T-cell (primary cell): ENCODE measurements around the gene GANAB. TPM values are rescaled to one million over a fixed set of nuclear protein-coding genes. Genes with fewer than 3 reads are reported as not detected.

Experiments used
- ATAC-seq, 4 experiments: fragments of 200-7000 bp in 3 of 4; fragments of 150-1000 bp in 1 of 4; cut with Tn5 transposase; replicated peaks in 1 of 4; 1 replicate in 3 of 4; 2 replicates in 1 of 4; pipeline ENCODE4 v1.10.0; 2021; ENCODE audit warnings: moderate library complexity in 3 of 4, mild to moderate bottlenecking in 2 of 4, moderate number of reproducible peaks in 1 of 4
- CTCF ChIA-PET, 2 donors: fragments of 300-600 bp; sonication (Branson Sonifier 250); formaldehyde crosslinking; loops; one replicate each; lab custom pipeline; 2022; ENCODE audit warnings: antibody characterized with exemption in 2 of 2; lab: Charles Lee
- POLR2A ChIA-PET, 2 donors: fragments of 300-600 bp; sonication (Branson Sonifier 250); formaldehyde crosslinking; loops; one replicate each; lab custom pipeline; 2022; ENCODE audit warnings: antibody characterized with exemption in 2 of 2; lab: Charles Lee
- DNase-seq, 35 experiments: peaks; one replicate each; pipeline versions ENCODE4 v3.0.0 to v3.0.0-alpha.2; 2013 to 2023
- H3K27ac ChIP-seq: one replicate; pipeline ENCODE4 v1.5.1; 2013; ENCODE audit warnings: low read length
- H3K27me3 ChIP-seq, 2 experiments: replicated peaks in 1 of 2; 1 replicate in 1 of 2; 2 replicates in 1 of 2; pipeline versions ENCODE4 v1.6.1 to v1.7.0; 2013; ENCODE audit warnings: low read length in 1 of 2, mixed read lengths in 1 of 2; ENCODE audit not compliant: control insufficient read depth in 2 of 2, insufficient read depth in 2 of 2; ENCODE audit errors: extremely low read depth in 1 of 2
- H3K36me3 ChIP-seq, 2 donors: 1 replicate in 1 of 2; 2 replicates in 1 of 2; pipeline versions ENCODE4 v1.6.1 to v1.7.0; 2013; ENCODE audit warnings: low read length in 1 of 2; ENCODE audit not compliant: control insufficient read depth in 2 of 2, insufficient read depth in 1 of 2; ENCODE audit errors: extremely low read depth in 1 of 2
- H3K4me1 ChIP-seq, 2 experiments: 1 replicate in 1 of 2; 2 replicates in 1 of 2; pipeline versions ENCODE4 v1.6.1 to v1.7.0; 2013; ENCODE audit warnings: low read length in 2 of 2, mixed read lengths in 1 of 2; ENCODE audit not compliant: insufficient read depth in 2 of 2, control insufficient read depth in 1 of 2; ENCODE audit errors: extremely low read depth in 1 of 2
- H3K4me3 ChIP-seq, 2 donors: 1 replicate in 1 of 2; 2 replicates in 1 of 2; pipeline versions ENCODE4 v1.5.1 to v1.7.0; 2013; ENCODE audit warnings: mild to moderate bottlenecking in 2 of 2, low read length in 1 of 2, moderate library complexity in 1 of 2; ENCODE audit not compliant: control insufficient read depth in 1 of 2; ENCODE audit errors: extremely low read depth in 1 of 2
- H3K9me3 ChIP-seq: 2 replicates; pipeline ENCODE4 v1.7.0; 2013
- H3K27ac Mint-ChIP-seq, 2 donors: one replicate each; pipeline ENCODE4 v1.8.0; 2020 to 2021; ENCODE audit warnings: mild to moderate bottlenecking in 2 of 2, mixed read lengths in 2 of 2
- H3K27me3 Mint-ChIP-seq, 2 donors: one replicate each; pipeline ENCODE4 v1.8.0; 2021 to 2022; ENCODE audit warnings: mixed read lengths in 2 of 2
- H3K36me3 Mint-ChIP-seq: one replicate; pipeline ENCODE4 v1.8.0; 2021; ENCODE audit warnings: mixed read lengths
- H3K4me1 Mint-ChIP-seq, 3 donors: one replicate each; pipeline ENCODE4 v1.8.0; 2020 to 2022; ENCODE audit warnings: mixed read lengths in 3 of 3, mild to moderate bottlenecking in 1 of 3
- H3K4me3 Mint-ChIP-seq, 3 donors: one replicate each; pipeline ENCODE4 v1.8.0; 2020 to 2022; ENCODE audit warnings: mild to moderate bottlenecking in 3 of 3, mixed read lengths in 3 of 3, moderate library complexity in 3 of 3
- H3K9me3 Mint-ChIP-seq, 3 donors: one replicate each; pipeline ENCODE4 v1.8.0; 2020 to 2022; ENCODE audit warnings: mixed read lengths in 3 of 3
- WGBS: methylation state at CpG from one replicate; pipeline ENCODE4 v1.1.5; 2013; ENCODE audit warnings: missing lambda C conversion rate; ENCODE audit not compliant: insufficient coverage; 5-methylcytosine and 5-hydroxymethylcytosine counted together
- total RNA-seq, 35 experiments: library from RNA in 6 of 35; stranded (reverse) in 6 of 35; fragments of 120-200 nt in 1 of 35; gene quantifications; one replicate each; pipeline versions ENCODE4 v1.2.1 to v1.2.4 and lab custom pipeline; 2013 to 2026

Gene GANAB
- total RNA-seq, 5 donors from 2014 or later (not counting 1 experiment from before 2014, with no cell fraction given), result 216 to 278 (median 257) TPM

- Mint-ChIP-seq H3K27me3 (no peaks in the 10 kb centered on the region), H3K27ac (peak overlapping the region; percentile 95 to 100), H3K36me3 (peaks cover 54% of the 10 kb centered on the region), H3K4me3 (peak overlapping the region; percentile 86 to 97 (median 92)), H3K9me3 (no peaks in the 10 kb centered on the region), H3K4me1 (peaks cover 57 to 58% (median 58%) of the 10 kb centered on the region in 3 donors)
- Histone ChIP-seq H3K27me3 (no peaks in the 10 kb centered on the region), H3K27ac (peak overlapping the region; percentile 85), H3K4me1 (peaks cover 14 to 58% of the 10 kb centered on the region in 2 experiments), H3K36me3 (peaks cover 9 to 56% of the 10 kb centered on the region in 2 donors), H3K4me3 (peak overlapping the region; percentile 95 to 98), H3K9me3 (no peaks in the 10 kb centered on the region)
- 0% methylated on average over 18 of the region's 26 CpGs for WGBS
- CTCF ChIA-PET, result interaction anchor here (0.5 to 2.5 kb wide), 5 partner anchors 9 to 1237 kb away, joined by 4 to 10 read pairs (median 7); partner anchors contain the start of genes C11orf98 (in 1 of the 2), CSKMT (in 1 of the 2) and TUT1 (in 1 of the 2)
- ATAC-seq (peak in 1 of 4 experiments; percentile 0), DNase-seq (peak in 9 of 35 experiments; percentile 12 to 38 (median 22))
- POLR2A ChIA-PET, result interaction anchor here (0.6 to 1.9 kb wide), 5 partner anchors 9 to 241 kb away, joined by 3 to 25 read pairs (median 12); partner anchors contain the start of genes TUT1 (in 2 of the 2), C11orf98 (in 1 of the 2) and CSKMT (in 1 of the 2)
Measured at GRCh38 chr11:62600367-62601121, 45.9 kb downstream of the GANAB start.

GRCh38 chr11:62599901-62600300 is 46.5 kb downstream of the GANAB start:
- no peak for ATAC-seq

GRCh38 chr11:62599069-62599696 is 47.2 kb downstream of the GANAB start:
- Mint-ChIP-seq H3K9me3 (no peaks in the 10 kb centered on the region), H3K4me3 (peak overlapping the region; percentile 86 to 97 (median 92)), H3K4me1 (peaks cover 59 to 67% (median 60%) of the 10 kb centered on the region in 3 donors), H3K36me3 (peaks cover 59% of the 10 kb centered on the region), H3K27ac (peak overlapping the region; percentile 95 to 100), H3K27me3 (no peaks in the 10 kb centered on the region)
- H3K9me3 ChIP-seq, result no peaks in the 10 kb centered on the region
- peaks cover 14 to 60% of the 10 kb centered on the region in 2 experiments for H3K4me1 ChIP-seq
- CTCF ChIA-PET, result interaction anchor here (0.6 to 2.5 kb wide), 5 partner anchors 8 to 1239 kb away, joined by 3 to 10 read pairs (median 4); partner anchors contain the start of genes TUT1 (in 1 of the 2) and ZBTB3 (in 1 of the 2)
- peak overlapping the region; percentile 95 to 98 for H3K4me3 ChIP-seq
- peak overlapping the region; percentile 85 for H3K27ac ChIP-seq
- POLR2A ChIA-PET, result interaction anchor here (0.5 to 0.8 kb wide), 5 partner anchors 23 to 255 kb away, joined by 3 to 8 read pairs (median 6); partner anchors contain the start of gene B3GAT3 (in 1 of the 2)
- H3K27me3 ChIP-seq, result no peaks in the 10 kb centered on the region
- peak; percentile 90 to 100 (median 98) for DNase-seq
- H3K36me3 ChIP-seq, result peaks cover 15 to 58% of the 10 kb centered on the region in 2 donors
- ATAC-seq, result peak; percentile 70 to 76 (median 72)
- 0% methylated on average over 1 of the region's 7 CpGs for WGBS

More at GRCh38 chr11:62599901-62600300, 46.5 kb downstream of the GANAB start:
- ChIA-PET CTCF (interaction anchor here in 1 of 2 donors (1.3 to 2.5 kb wide), 3 partner anchors 9 to 1238 kb away, joined by 4 to 10 read pairs (median 7); partner anchors contain the start of gene TUT1), POLR2A (interaction anchor here (0.6 to 1.2 kb wide), 3 partner anchors 8 to 255 kb away, joined by 3 to 12 read pairs (median 6); partner anchors contain the start of gene TUT1 (in 1 of the 2))
- H3K27ac Mint-ChIP-seq, result peak overlapping the region; percentile 95 to 100
- Histone ChIP-seq H3K4me1 (peaks cover 14 to 58% of the 10 kb centered on the region in 2 experiments), H3K36me3 (peaks cover 15 to 56% of the 10 kb centered on the region in 2 donors), H3K27ac (peak overlapping the region; percentile 85), H3K4me3 (peak overlapping the region; percentile 95 to 98), H3K9me3 (no peaks in the 10 kb centered on the region), H3K27me3 (no peaks in the 10 kb centered on the region)
- DNase-seq, result peak in 1 of 35 experiments; percentile 54
- H3K4me3 Mint-ChIP-seq, result peak overlapping the region; percentile 86 to 97 (median 92)
- H3K4me1 Mint-ChIP-seq, result peaks cover 55 to 61% (median 55%) of the 10 kb centered on the region in 3 donors
- no peaks in the 10 kb centered on the region for H3K9me3 Mint-ChIP-seq
- 24% methylated on average over 2 of the region's 5 CpGs for WGBS
- peaks cover 54% of the 10 kb centered on the region for H3K36me3 Mint-ChIP-seq
- H3K27me3 Mint-ChIP-seq, result no peaks in the 10 kb centered on the region

GRCh38 chr11:62595124-62595523 is 51.3 kb downstream of the GANAB start:
- peaks cover 21 to 54% of the 10 kb centered on the region in 2 donors for H3K36me3 ChIP-seq
- Mint-ChIP-seq H3K4me1 (peaks cover 71 to 75% (median 72%) of the 10 kb centered on the region in 3 donors), H3K36me3 (peaks cover 60% of the 10 kb centered on the region), H3K27me3 (no peaks in the 10 kb centered on the region), H3K4me3 (no peak overlapping the region), H3K9me3 (no peaks in the 10 kb centered on the region), H3K27ac (peak overlapping the region in 1 of 2 donors; percentile 84)
- ATAC-seq, result no peak
- no peaks in the 10 kb centered on the region for H3K27me3 ChIP-seq
- no peak for DNase-seq
- H3K4me3 ChIP-seq, result no peak overlapping the region
- H3K4me1 ChIP-seq, result peaks cover 26 to 68% of the 10 kb centered on the region in 2 experiments
- H3K9me3 ChIP-seq, result no peaks in the 10 kb centered on the region
- ChIA-PET POLR2A (no interaction called here), CTCF (interaction anchor here (0.6 to 1.0 kb wide), 3 partner anchors 21 to 225 kb away, joined by 3 to 4 read pairs (median 3); partner anchors contain the start of gene EEF1G (in 1 of the 2))
- no peak overlapping the region for H3K27ac ChIP-seq
- 94% methylated on average over 7 of the region's 8 CpGs for WGBS

- Histone ChIP-seq H3K36me3 (peaks cover 21 to 53% of the 10 kb centered on the region in 2 donors), H3K9me3 (no peaks in the 10 kb centered on the region), H3K27me3 (no peaks in the 10 kb centered on the region), H3K4me3 (no peak overlapping the region), H3K4me1 (peaks cover 17 to 64% of the 10 kb centered on the region in 2 experiments), H3K27ac (peak overlapping the region; percentile 13)
- Mint-ChIP-seq H3K36me3 (peaks cover 45% of the 10 kb centered on the region), H3K4me3 (peak overlapping the region; percentile 66 to 96 (median 78)), H3K4me1 (peaks cover 59 to 67% (median 66%) of the 10 kb centered on the region in 3 donors), H3K27me3 (no peaks in the 10 kb centered on the region), H3K9me3 (no peaks in the 10 kb centered on the region), H3K27ac (peak overlapping the region; percentile 94 to 97)
- DNase-seq, result peak; percentile 49 to 86 (median 72)
- peak in 1 of 4 experiments; percentile 14 for ATAC-seq
- WGBS, result 73% methylated on average over 9 of the region's 13 CpGs
- CTCF ChIA-PET, result interaction anchor here (0.6 to 3.2 kb wide), 14 partner anchors 8 to 207 kb away, joined by 3 to 27 read pairs (median 8); partner anchors contain the start of genes BSCL2 (in 1 of the 2), C11orf98 (in 1 of the 2), CSKMT (in 1 of the 2) and EEF1G (in 1 of the 2)
- POLR2A ChIA-PET, result interaction anchor here in 1 of 2 donors (3.1 kb wide), 1 partner anchor 8 kb away, joined by 25 read pairs; the partner anchor contains the start of gene MTA2
Measured at GRCh38 chr11:62593434-62594044, 52.9 kb downstream of the GANAB start.
